Esophagus muscularis mucosa (tissue), 4 donors: ENCODE data around the gene NAV2. TPM values are rescaled to one million over a fixed set of nuclear protein-coding genes. Genes with fewer than 3 reads are reported as not detected.
A peak's percentile ranks its signal among the peaks of the same experiment; 100 is the strongest.

Experiments used
- DNase-seq: peaks from one replicate; pipeline ENCODE4 v3.0.0-alpha.2; 2017; ENCODE audit errors: extremely low spot score
- H3K27ac ChIP-seq, 4 donors: fragments of 200-600 bp; sonication (generic); replicated peaks in 1 of 4; 1 replicate in 3 of 4; 2 replicates in 1 of 4; pipeline ENCODE4 v1.5.1; 2016 to 2019; ENCODE audit warnings: mild to moderate bottlenecking in 1 of 4
- H3K27me3 ChIP-seq, 4 donors: fragments of 200-600 bp; sonication (generic); one replicate each; pipeline versions ENCODE4 v1.5.1 to v1.6.0; 2016 to 2019
- H3K36me3 ChIP-seq, 4 donors: fragments of 200-600 bp; sonication (generic); one replicate each; pipeline ENCODE4 v1.5.1; 2016 to 2019
- H3K4me1 ChIP-seq, 4 donors: fragments of 200-600 bp; sonication (generic); one replicate each; pipeline ENCODE4 v1.5.1; 2016 to 2019
- H3K4me3 ChIP-seq, 4 donors: fragments of 200-600 bp; sonication (generic); 1 replicate in 2 of 4; 2 replicates in 2 of 4; pipeline ENCODE4 v1.5.1; 2016 to 2019; ENCODE audit warnings: mild to moderate bottlenecking in 4 of 4, moderate library complexity in 1 of 4
- H3K9me3 ChIP-seq, 4 donors: fragments of 200-600 bp; sonication (generic); 1 replicate in 3 of 4; 2 replicates in 1 of 4; pipeline ENCODE4 v1.5.1; 2016 to 2019
- CTCF ChIP-seq, 3 experiments: fragments of 200-600 bp in 2 of 3; fragments of 450-650 bp in 1 of 3; sonication (generic) in 2 of 3; IDR thresholded peaks; one replicate each; pipeline ENCODE4 v1.5.1; 2017 to 2019; ENCODE audit warnings: antibody characterized with exemption in 3 of 3, mild to moderate bottlenecking in 2 of 3, moderate library complexity in 1 of 3
- EP300 ChIP-seq: sonication (generic); formaldehyde crosslinking; IDR thresholded peaks from one replicate; pipeline ENCODE4 v1.6.1; 2017; ENCODE audit warnings: antibody characterized with exemption
- POLR2A ChIP-seq: fragments of 450-650 bp; IDR thresholded peaks from one replicate; pipeline ENCODE4 v1.6.1; 2017; ENCODE audit warnings: antibody characterized with exemption, moderate library complexity, mild to moderate bottlenecking, low read depth
- POLR2AphosphoS5 ChIP-seq, 2 donors: sonication (generic); formaldehyde crosslinking; IDR thresholded peaks; one replicate each; pipeline ENCODE4 v1.6.1; 2017; ENCODE audit warnings: antibody characterized with exemption in 2 of 2
- WGBS: methylation state at CpG from one replicate; pipeline ENCODE4 v1.1.5; 2018; 5-methylcytosine and 5-hydroxymethylcytosine counted together
- intact Hi-C: fragments of 100-400 bp; cut with DNase I; formaldehyde crosslinking; loops from one replicate; pipeline ENCODE4 v1.15.1; 2023
- total RNA-seq, 4 donors: library from RNA; depleted of rRNA; stranded (reverse); fragments of >200 nt; gene quantifications; one replicate each; pipeline versions ENCODE4 v1.1.0 to v1.2.1, GENCODE V29; 2016

NAV2 gene
- total RNA-seq, 4 donors from 2014 or later: 21.9 to 57.0 (median 37.5) TPM

GRCh38 chr11:19992162-19992561 lies 279.5 kb downstream of the NAV2 start:
- Histone ChIP-seq H3K4me1 (peaks cover 34 to 50% (median 44%) of the 10 kb centered on the region in 4 donors), H3K27me3 (no peaks in the 10 kb centered on the region), H3K4me3 (no peak overlapping the region), H3K27ac (no peak overlapping the region), H3K36me3 (peaks cover 0 to 33% (median 8%) of the 10 kb centered on the region in 4 donors), H3K9me3 (no peaks in the 10 kb centered on the region)
- intact Hi-C loops: no loop called here
- TF ChIP-seq EP300 (no peak), POLR2A (no peak), CTCF (IDR thresholded peaks at IDR 0.05) (no peak), POLR2AphosphoS5 (IDR thresholded peaks at IDR 0.05) (no peak)
- no peak for DNase-seq

- peaks cover 0 to 41% (median 8%) of the 10 kb centered on the region in 4 donors for H3K36me3 ChIP-seq
- DNase-seq: no peak
- intact Hi-C loops: no loop called here
- peaks cover 26 to 42% (median 36%) of the 10 kb centered on the region in 4 donors for H3K4me1 ChIP-seq
- no peak for TF ChIP-seq POLR2A
- TF ChIP-seq EP300: no peak
- TF ChIP-seq CTCF (IDR thresholded peaks at IDR 0.05): no peak
- TF ChIP-seq POLR2AphosphoS5 (IDR thresholded peaks at IDR 0.05): no peak
- H3K27me3 ChIP-seq: no peaks in the 10 kb centered on the region
- no peak overlapping the region for H3K4me3 ChIP-seq
- no peak overlapping the region for H3K27ac ChIP-seq
- no peaks in the 10 kb centered on the region for H3K9me3 ChIP-seq
These were observed 280.4 kb downstream of the NAV2 start for GRCh38 chr11:19992998-19993397.

- intact Hi-C loops: no loop called here
- H3K4me1 ChIP-seq: peaks cover 16 to 27% (median 22%) of the 10 kb centered on the region in 4 donors
- no peak overlapping the region for H3K4me3 ChIP-seq
- no peaks in the 10 kb centered on the region for H3K9me3 ChIP-seq
- TF ChIP-seq CTCF (IDR thresholded peaks at IDR 0.05): no peak
- no peak for TF ChIP-seq POLR2A
- TF ChIP-seq EP300: no peak
- TF ChIP-seq POLR2AphosphoS5 (IDR thresholded peaks at IDR 0.05): no peak
- no peaks in the 10 kb centered on the region for H3K27me3 ChIP-seq
- peaks cover 0 to 48% (median 9%) of the 10 kb centered on the region in 4 donors for H3K36me3 ChIP-seq
- 68% methylated on average over 3 of the region's 3 CpGs for WGBS
- H3K27ac ChIP-seq: no peak overlapping the region
- no peak for DNase-seq
These were observed 282.0 kb downstream of the NAV2 start for GRCh38 chr11:19994672-19995071.

GRCh38 chr11:19995145-19995544 lies 282.5 kb downstream of the NAV2 start:
- peaks cover 0 to 48% (median 9%) of the 10 kb centered on the region in 4 donors for H3K36me3 ChIP-seq
- TF ChIP-seq POLR2AphosphoS5 (IDR thresholded peaks at IDR 0.05) (peak in 1 of 2 donors; percentile 56), POLR2A (no peak), CTCF (IDR thresholded peaks at IDR 0.05) (no peak)
- H3K9me3 ChIP-seq: no peaks in the 10 kb centered on the region
- H3K4me1 ChIP-seq: peaks cover 21 to 27% (median 26%) of the 10 kb centered on the region in 4 donors
- intact Hi-C loops: no loop called here
- WGBS: 68% methylated on average over 4 of the region's 4 CpGs
- H3K27me3 ChIP-seq: no peaks in the 10 kb centered on the region
- no peak for DNase-seq
- H3K27ac ChIP-seq: no peak overlapping the region
- H3K4me3 ChIP-seq: no peak overlapping the region

- Histone ChIP-seq H3K4me1 (peaks cover 32 to 34% (median 33%) of the 10 kb centered on the region in 4 donors), H3K4me3 (no peak overlapping the region), H3K27ac (no peak overlapping the region), H3K27me3 (no peaks in the 10 kb centered on the region), H3K9me3 (no peaks in the 10 kb centered on the region), H3K36me3 (peaks cover 0 to 52% (median 7%) of the 10 kb centered on the region in 4 donors)
- no peak for DNase-seq
- intact Hi-C loops: no loop called here
- no peak for TF ChIP-seq POLR2A
- TF ChIP-seq CTCF (IDR thresholded peaks at IDR 0.05): no peak
- no peak for TF ChIP-seq EP300
- TF ChIP-seq POLR2AphosphoS5 (IDR thresholded peaks at IDR 0.05): no peak
- WGBS: 82% methylated on average over 5 of the region's 5 CpGs
These were observed 283.9 kb downstream of the NAV2 start for GRCh38 chr11:19996571-19996970.
